CD4-positive, alpha-beta T cell (primary cell): ENCODE results near the gene OPCML. TPM values are rescaled to one million over a fixed set of nuclear protein-coding genes. Genes with fewer than 3 reads are reported as not detected.

ENCODE experiments used
- ATAC-seq: fragments of 200-7000 bp; cut with Tn5 transposase; one replicate; pipeline ENCODE4 v1.10.0; 2022; ENCODE audit warnings: mild to moderate bottlenecking; ENCODE audit not compliant: poor library complexity
- CTCF ChIA-PET: fragments of 350-600 bp; sonication (Branson Sonifier 250); formaldehyde crosslinking; loops from one replicate; lab custom pipeline; 2021; ENCODE audit warnings: antibody characterized with exemption, inconsistent platforms; lab: Charles Lee
- POLR2A ChIA-PET: fragments of 350-600 bp; sonication (Branson Sonifier 250); formaldehyde crosslinking; loops from one replicate; lab custom pipeline; 2021; ENCODE audit warnings: antibody characterized with exemption, inconsistent platforms; lab: Charles Lee
- DNase-seq, 14 experiments: peaks; one replicate each; pipeline ENCODE4 v3.0.0-alpha.2; 2013 to 2020; ENCODE audit warnings: mixed read lengths in 2 of 14
- H3K27ac ChIP-seq, 2 donors: one replicate each; pipeline versions ENCODE4 v1.5.1 to v1.7.0; 2013; ENCODE audit warnings: low read length in 2 of 2, low read depth in 1 of 2, mild to moderate bottlenecking in 1 of 2
- H3K27me3 ChIP-seq, 2 experiments: 1 replicate in 1 of 2; 2 replicates in 1 of 2; pipeline versions ENCODE4 v1.6.1 to v1.7.0; 2013; ENCODE audit warnings: low read length in 2 of 2, control low read depth in 1 of 2, mild to moderate bottlenecking in 1 of 2, moderate library complexity in 1 of 2; ENCODE audit not compliant: insufficient read depth in 2 of 2, control insufficient read depth in 1 of 2
- H3K36me3 ChIP-seq: one replicate; pipeline ENCODE4 v1.6.1; 2013; ENCODE audit warnings: low read length, control low read depth; ENCODE audit not compliant: insufficient read depth
- H3K4me1 ChIP-seq: one replicate; pipeline ENCODE4 v1.6.1; 2013; ENCODE audit warnings: low read length, control low read depth; ENCODE audit not compliant: insufficient read depth
- H3K4me3 ChIP-seq: one replicate; pipeline ENCODE4 v1.5.1; 2013; ENCODE audit warnings: mild to moderate bottlenecking, low read length, moderate library complexity
- H3K9me3 ChIP-seq, 2 experiments: 1 replicate in 1 of 2; 2 replicates in 1 of 2; pipeline versions ENCODE4 v1.6.1 to v1.7.0; 2013; ENCODE audit warnings: low read length in 2 of 2, mild to moderate bottlenecking in 2 of 2, control low read depth in 1 of 2, moderate library complexity in 1 of 2; ENCODE audit not compliant: control insufficient read depth in 1 of 2, insufficient read depth in 1 of 2
- H3K27ac Mint-ChIP-seq: one replicate; pipeline ENCODE4 v1.8.0; 2020; ENCODE audit warnings: mixed read lengths
- H3K27me3 Mint-ChIP-seq: one replicate; pipeline ENCODE4 v1.8.0; 2021; ENCODE audit warnings: mixed read lengths
- H3K36me3 Mint-ChIP-seq: one replicate; pipeline ENCODE4 v1.8.0; 2021; ENCODE audit warnings: low read depth, mixed read lengths
- H3K4me1 Mint-ChIP-seq: one replicate; pipeline ENCODE4 v1.8.0; 2021; ENCODE audit warnings: low read depth, mixed read lengths
- H3K4me3 Mint-ChIP-seq: one replicate; pipeline ENCODE4 v1.8.0; 2020; ENCODE audit warnings: mild to moderate bottlenecking, mixed read lengths
- H3K9me3 Mint-ChIP-seq: one replicate; pipeline ENCODE4 v1.8.0; 2020; ENCODE audit warnings: mixed read lengths
- intact Hi-C, 2 experiments: fragments of 100-400 bp; cut with DNase I in 1 of 2; cut with micrococcal nuclease in 1 of 2; formaldehyde crosslinking; loops; one replicate each; pipeline versions ENCODE4 v1.15.1 to v1.9.0; 2023 to 2025; cut with DNase I, micrococcal nuclease
- total RNA-seq, 174 experiments: library from RNA in 2 of 174; stranded (reverse) in 2 of 174; gene quantifications; one replicate each; pipeline ENCODE4 v1.2.3 and lab custom pipeline; 2021 to 2026
- TF ChIP-seq, protein P1 (sequence below): fragments of 200-600 bp; IDR thresholded peaks from one replicate; pipeline ENCODE4 v1.8.0; 2022; ENCODE audit warnings: antibody characterized with exemption, mild to moderate bottlenecking

Gene OPCML
- total RNA-seq, 2 experiments from 2014 or later, result not detected

DNA sequence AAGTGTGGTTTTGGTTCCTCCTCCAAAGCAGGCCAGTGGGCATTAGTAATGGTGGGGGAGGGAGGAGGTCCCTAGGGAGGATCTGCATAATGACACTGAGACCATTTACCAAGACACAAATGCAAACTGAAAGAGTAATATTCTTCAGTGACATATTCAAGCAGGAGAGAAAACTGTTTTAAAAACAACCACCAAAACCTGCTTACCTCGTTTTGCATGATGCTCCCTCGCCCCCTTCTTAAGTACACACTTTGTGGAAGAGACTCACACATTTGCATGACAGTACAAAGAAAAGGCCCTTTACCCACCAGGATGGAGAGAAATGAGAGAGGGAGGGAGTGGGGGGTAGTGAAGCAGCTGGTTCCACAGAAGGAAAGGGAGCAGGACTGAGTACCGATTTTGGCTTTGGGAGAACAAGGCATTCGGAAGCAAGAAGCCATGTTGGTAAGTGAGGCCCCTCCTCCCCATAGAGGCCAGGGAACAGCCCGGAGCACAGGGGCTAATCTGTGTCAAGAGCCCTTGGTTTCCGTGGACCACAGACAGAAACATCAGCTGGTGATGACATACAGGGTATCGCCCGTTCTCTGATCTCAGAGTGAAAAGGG is 13.0 kb upstream of the OPCML start:
- Mint-ChIP-seq H3K4me1 (no peaks in the 10 kb centered on the region), H3K9me3 (no peaks in the 10 kb centered on the region), H3K27ac (no peak overlapping the region), H3K27me3 (peaks cover 8% of the 10 kb centered on the region), H3K36me3 (no peaks in the 10 kb centered on the region), H3K4me3 (no peak overlapping the region)
- Histone ChIP-seq H3K4me1 (no peaks in the 10 kb centered on the region), H3K27ac (no peak overlapping the region), H3K36me3 (no peaks in the 10 kb centered on the region), H3K27me3 (no peaks in the 10 kb centered on the region), H3K9me3 (peaks cover 0 to 16% of the 10 kb centered on the region in 2 experiments), H3K4me3 (no peak overlapping the region)
- DNase-seq (no peak), ATAC-seq (no peak)
- ChIA-PET CTCF (no interaction called here), POLR2A (no interaction called here)
- TF ChIP-seq, protein P1, sequence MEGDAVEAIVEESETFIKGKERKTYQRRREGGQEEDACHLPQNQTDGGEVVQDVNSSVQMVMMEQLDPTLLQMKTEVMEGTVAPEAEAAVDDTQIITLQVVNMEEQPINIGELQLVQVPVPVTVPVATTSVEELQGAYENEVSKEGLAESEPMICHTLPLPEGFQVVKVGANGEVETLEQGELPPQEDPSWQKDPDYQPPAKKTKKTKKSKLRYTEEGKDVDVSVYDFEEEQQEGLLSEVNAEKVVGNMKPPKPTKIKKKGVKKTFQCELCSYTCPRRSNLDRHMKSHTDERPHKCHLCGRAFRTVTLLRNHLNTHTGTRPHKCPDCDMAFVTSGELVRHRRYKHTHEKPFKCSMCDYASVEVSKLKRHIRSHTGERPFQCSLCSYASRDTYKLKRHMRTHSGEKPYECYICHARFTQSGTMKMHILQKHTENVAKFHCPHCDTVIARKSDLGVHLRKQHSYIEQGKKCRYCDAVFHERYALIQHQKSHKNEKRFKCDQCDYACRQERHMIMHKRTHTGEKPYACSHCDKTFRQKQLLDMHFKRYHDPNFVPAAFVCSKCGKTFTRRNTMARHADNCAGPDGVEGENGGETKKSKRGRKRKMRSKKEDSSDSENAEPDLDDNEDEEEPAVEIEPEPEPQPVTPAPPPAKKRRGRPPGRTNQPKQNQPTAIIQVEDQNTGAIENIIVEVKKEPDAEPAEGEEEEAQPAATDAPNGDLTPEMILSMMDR, result no peak
- intact Hi-C loops, result no loop called here

DNA sequence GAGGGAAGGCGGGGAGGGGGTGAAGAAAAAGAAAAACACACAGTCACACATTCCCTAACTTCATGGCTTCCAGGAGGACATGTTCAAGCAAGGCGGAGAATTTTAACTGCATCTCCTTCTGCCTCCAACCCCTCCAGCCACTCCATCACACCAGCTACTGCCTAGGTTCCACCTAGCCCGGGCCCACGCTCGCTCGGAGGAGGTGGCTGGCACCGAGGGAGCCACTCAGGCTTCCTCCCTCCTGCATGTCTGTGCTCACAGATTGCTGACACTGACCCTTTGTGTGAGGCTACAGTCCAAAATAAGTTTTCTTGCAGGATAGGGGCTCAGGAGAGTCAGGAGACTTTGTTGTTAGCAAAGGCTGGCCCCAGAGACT is 9.4 kb upstream of the OPCML start:
- CTCF ChIA-PET, result no interaction called here

DNA sequence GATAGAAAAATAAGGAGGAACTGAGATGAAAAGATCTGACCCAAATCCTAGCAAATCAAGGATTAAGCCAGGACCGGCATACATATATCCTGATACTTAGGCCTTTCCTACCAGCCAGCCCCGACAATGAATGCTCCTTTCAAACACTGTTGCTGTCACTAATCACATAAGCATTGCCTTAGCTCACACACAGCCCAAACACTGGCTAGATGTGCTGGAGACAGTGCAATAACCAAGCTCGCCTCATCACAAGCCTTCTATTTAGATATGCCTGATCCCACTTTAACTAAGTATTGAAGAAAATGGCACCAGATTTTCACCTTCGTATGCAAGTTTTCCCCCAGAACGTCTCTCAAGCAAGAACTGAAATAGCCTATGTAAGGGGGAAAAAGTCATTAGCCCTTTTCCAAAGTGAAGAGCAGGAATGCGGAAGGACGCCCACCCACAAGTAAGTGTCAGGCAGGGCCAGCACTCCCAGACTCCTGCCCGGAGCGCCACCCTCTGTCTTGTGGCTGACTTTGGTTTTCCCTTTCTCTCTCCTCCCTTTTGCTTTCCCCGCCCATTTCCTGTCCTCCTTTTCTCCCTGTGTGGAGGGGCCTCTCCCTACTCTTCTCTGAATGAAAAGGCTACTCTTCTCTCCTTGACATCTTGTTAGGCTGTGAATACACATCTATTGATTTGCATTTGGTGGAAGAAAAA is 8.9 kb upstream of the OPCML start:
- ATAC-seq (no peak), DNase-seq (no peak)
- H3K4me3 ChIP-seq, result no peak overlapping the region
- no peaks in the 10 kb centered on the region for H3K4me1 ChIP-seq
- intact Hi-C loops, result no loop called here
- no peak overlapping the region for H3K27ac ChIP-seq
- H3K36me3 Mint-ChIP-seq, result no peaks in the 10 kb centered on the region
- TF ChIP-seq, protein P1, result no peak
- H3K27me3 Mint-ChIP-seq, result peaks cover 9% of the 10 kb centered on the region
- H3K9me3 ChIP-seq, result peaks cover 0 to 7% of the 10 kb centered on the region in 2 experiments
- no peaks in the 10 kb centered on the region for H3K4me1 Mint-ChIP-seq
- H3K27ac Mint-ChIP-seq, result no peak overlapping the region
- no peaks in the 10 kb centered on the region for H3K9me3 Mint-ChIP-seq
- ChIA-PET POLR2A (no interaction called here), CTCF (no interaction called here)
- H3K4me3 Mint-ChIP-seq, result no peak overlapping the region
- no peaks in the 10 kb centered on the region for H3K27me3 ChIP-seq
- no peaks in the 10 kb centered on the region for H3K36me3 ChIP-seq

More for the DNA sequence above, 9.4 kb upstream of the OPCML start:
- no peak overlapping the region for H3K27ac Mint-ChIP-seq
- intact Hi-C loops, result no loop called here
- ATAC-seq (no peak), DNase-seq (no peak)
- Histone ChIP-seq H3K4me3 (no peak overlapping the region), H3K27ac (no peak overlapping the region), H3K27me3 (no peaks in the 10 kb centered on the region), H3K9me3 (peaks cover 0 to 13% of the 10 kb centered on the region in 2 experiments), H3K36me3 (no peaks in the 10 kb centered on the region), H3K4me1 (no peaks in the 10 kb centered on the region)
- POLR2A ChIA-PET, result no interaction called here
- TF ChIP-seq, protein P1, result no peak
- H3K9me3 Mint-ChIP-seq, result no peaks in the 10 kb centered on the region
- H3K27me3 Mint-ChIP-seq, result peaks cover 9% of the 10 kb centered on the region
- no peaks in the 10 kb centered on the region for H3K36me3 Mint-ChIP-seq
- no peaks in the 10 kb centered on the region for H3K4me1 Mint-ChIP-seq
- H3K4me3 Mint-ChIP-seq, result no peak overlapping the region
